B cell (primary cell): ENCODE measurements around the gene CERS6. TPM values are rescaled to one million over a fixed set of nuclear protein-coding genes. Genes with fewer than 3 reads are reported as not detected.

Experiments used
- ATAC-seq: fragments of 200-7000 bp; cut with Tn5 transposase; one replicate; pipeline ENCODE4 v1.10.0; 2021; ENCODE audit warnings: low read depth, mild to moderate bottlenecking, moderate number of reproducible peaks, moderate library complexity
- CTCF ChIA-PET: fragments of 350-600 bp; sonication (Branson Sonifier 250); formaldehyde crosslinking; loops from one replicate; lab custom pipeline; 2021; ENCODE audit warnings: antibody characterized with exemption, inconsistent platforms; lab: Charles Lee
- POLR2A ChIA-PET: fragments of 350-600 bp; sonication (Branson Sonifier 250); formaldehyde crosslinking; loops from one replicate; lab custom pipeline; 2021; ENCODE audit warnings: antibody characterized with exemption; lab: Charles Lee
- DNase-seq: peaks from one replicate; pipeline ENCODE4 v3.0.0; 2013
- H2AFZ ChIP-seq: 2 replicates; pipeline ENCODE4 v1.6.1; 2012; ENCODE audit warnings: mild to moderate bottlenecking, low read depth, low read length; ENCODE audit not compliant: insufficient read depth, poor library complexity, severe bottlenecking
- H3K27ac ChIP-seq, 2 donors: 1 replicate in 1 of 2; 2 replicates in 1 of 2; pipeline ENCODE4 v1.5.1; 2012 to 2013; ENCODE audit warnings: low read length in 2 of 2, mild to moderate bottlenecking in 2 of 2, moderate library complexity in 1 of 2
- H3K27me3 ChIP-seq, 4 experiments: fragments of 200-600 bp in 1 of 4; sonication (generic) in 1 of 4; replicated peaks in 1 of 4; 1 replicate in 2 of 4; 2 replicates in 2 of 4; pipeline versions ENCODE4 v1.6.1 to v1.7.0; 2013 to 2016; ENCODE audit warnings: low read length in 3 of 4, mild to moderate bottlenecking in 2 of 4, mixed read lengths in 1 of 4, moderate library complexity in 1 of 4; ENCODE audit not compliant: insufficient read depth in 4 of 4, control insufficient read depth in 3 of 4; ENCODE audit errors: control extremely low read depth in 1 of 4
- H3K36me3 ChIP-seq, 2 experiments: replicated peaks in 1 of 2; 1 replicate in 1 of 2; 2 replicates in 1 of 2; pipeline versions ENCODE4 v1.6.1 to v1.7.1; 2013; ENCODE audit warnings: low read length in 1 of 2; ENCODE audit not compliant: insufficient read depth in 2 of 2, control insufficient read depth in 1 of 2; ENCODE audit errors: control extremely low read depth in 1 of 2, extremely low read depth in 1 of 2
- H3K4me1 ChIP-seq, 2 donors: fragments of 200-600 bp in 1 of 2; sonication (generic) in 1 of 2; 1 replicate in 1 of 2; 2 replicates in 1 of 2; pipeline versions ENCODE4 v1.5.1 to v1.6.1; 2013 to 2017; ENCODE audit warnings: low read length in 2 of 2; ENCODE audit not compliant: control insufficient read depth in 2 of 2, insufficient read depth in 2 of 2
- H3K4me2 ChIP-seq: replicated peaks from 2 replicates; pipeline ENCODE3; 2012; ENCODE audit warnings: mild to moderate bottlenecking, low read depth, low read length; ENCODE audit not compliant: poor library complexity, severe bottlenecking
- H3K4me3 ChIP-seq, 5 experiments: fragments of 200-600 bp in 1 of 5; sonication (generic) in 1 of 5; 1 replicate in 3 of 5; 2 replicates in 2 of 5; pipeline versions ENCODE4 v1.5.1 to v1.7.0; 2011 to 2016; ENCODE audit warnings: low read length in 4 of 5, mild to moderate bottlenecking in 4 of 5, low read depth in 2 of 5, control low read depth in 1 of 5, moderate library complexity in 1 of 5; ENCODE audit not compliant: insufficient read depth in 1 of 5; ENCODE audit errors: control extremely low read depth in 1 of 5, extremely low read depth in 1 of 5
- H3K79me2 ChIP-seq: fragments of 200-600 bp; sonication (generic); one replicate; pipeline ENCODE4 v1.6.0; 2016; ENCODE audit warnings: low read length; ENCODE audit not compliant: control insufficient read depth, insufficient read depth
- H3K9ac ChIP-seq: fragments of 200-600 bp; sonication (generic); 2 replicates; pipeline ENCODE4 v1.6.1; 2017; ENCODE audit warnings: mild to moderate bottlenecking, low read length, moderate library complexity
- H3K9me3 ChIP-seq, 3 donors: one replicate each; pipeline versions ENCODE4 v1.6.1 to v1.7.1; 2013; ENCODE audit warnings: low read length in 2 of 3; ENCODE audit not compliant: control insufficient read depth in 2 of 3, insufficient read depth in 1 of 3; ENCODE audit errors: control extremely low read depth in 1 of 3
- H4K20me1 ChIP-seq: 2 replicates; pipeline ENCODE4 v1.6.0; 2012; ENCODE audit warnings: mild to moderate bottlenecking, low read length; ENCODE audit not compliant: insufficient read depth, control insufficient read depth, poor library complexity, severe bottlenecking
- H3K27ac Mint-ChIP-seq: one replicate; pipeline ENCODE4 v1.8.0; 2021; ENCODE audit warnings: mixed read lengths
- H3K27me3 Mint-ChIP-seq: one replicate; pipeline ENCODE4 v1.8.0; 2021; ENCODE audit warnings: mixed read lengths
- H3K4me1 Mint-ChIP-seq: one replicate; pipeline ENCODE4 v1.8.0; 2021; ENCODE audit warnings: mixed read lengths
- H3K4me3 Mint-ChIP-seq: one replicate; pipeline ENCODE4 v1.8.0; 2021; ENCODE audit warnings: mixed read lengths
- H3K9me3 Mint-ChIP-seq: one replicate; pipeline ENCODE4 v1.8.0; 2022; ENCODE audit warnings: mixed read lengths; ENCODE audit not compliant: insufficient read depth
- CTCF ChIP-seq: fragments of 200-600 bp; IDR thresholded peaks from one replicate; pipeline ENCODE4 v1.8.0; 2022; ENCODE audit warnings: antibody characterized with exemption, mild to moderate bottlenecking
- EZH2 ChIP-seq: IDR thresholded peaks from 2 replicates; pipeline ENCODE4 v1.6.1; 2012; ENCODE audit warnings: borderline replicate concordance, low read depth, mild to moderate bottlenecking, moderate library complexity, low read length; ENCODE audit not compliant: insufficient read depth, poor library complexity, severe bottlenecking
- WGBS: methylation state at CpG from one replicate; pipeline ENCODE4 v1.1.5; 2013; ENCODE audit warnings: missing lambda C conversion rate; ENCODE audit not compliant: insufficient coverage; 5-methylcytosine and 5-hydroxymethylcytosine counted together
- intact Hi-C: fragments of 100-400 bp; cut with micrococcal nuclease; formaldehyde crosslinking; loops from one replicate; pipeline ENCODE4 v1.10.0; 2022
- polyA plus RNA-seq: library from polyadenylated mRNA; depleted of rRNA; stranded (reverse); fragments of >200 nt; gene quantifications from 2 replicates; pipeline ENCODE4 v1.2.3, GENCODE V29; 2012
- total RNA-seq, 2 donors: library from RNA; stranded (reverse); fragments of 120-200 nt in 1 of 2; gene quantifications; 1 replicate in 1 of 2; 2 replicates in 1 of 2; pipeline versions ENCODE4 v1.2.3 to v1.2.4, GENCODE V29; 2013 to 2022

Gene CERS6
- total and polyA plus RNA-seq, 2 donors (not counting 1 experiment from before 2014, with no cell fraction given) = 2.2 to 5.5 TPM

- ChIA-PET CTCF (interaction anchor here (1.5 kb wide), 1 partner anchor 8 kb away, joined by 3 read pairs; no protein-coding TSS in a partner anchor), POLR2A (no interaction called here)
- TF ChIP-seq EZH2 (no peak), CTCF (no peak)
- H3K27me3 Mint-ChIP-seq = no peaks in the 10 kb centered on the region
- no peak for ATAC-seq
- Histone ChIP-seq H3K27ac (no peak overlapping the region), H3K27me3 (no peaks in the 10 kb centered on the region), H3K9ac (no peak overlapping the region), H3K36me3 (peaks cover 0 to 3% of the 10 kb centered on the region in 2 experiments), H3K79me2 (peaks cover 12% of the 10 kb centered on the region), H3K9me3 (no peaks in the 10 kb centered on the region), H3K4me1 (peaks cover 12 to 24% of the 10 kb centered on the region in 2 donors), H3K4me3 (no peak overlapping the region), H2AFZ (no peak overlapping the region), H4K20me1 (no peaks in the 10 kb centered on the region), H3K4me2 (no peak overlapping the region)
- H3K9me3 Mint-ChIP-seq = no peaks in the 10 kb centered on the region
- H3K4me1 Mint-ChIP-seq = peaks cover 42% of the 10 kb centered on the region
- 100% methylated on average over 2 of the region's 5 CpGs for WGBS
- intact Hi-C loops = no loop called here
- no peak overlapping the region for H3K27ac Mint-ChIP-seq
- no peak for DNase-seq
- H3K4me3 Mint-ChIP-seq = no peak overlapping the region
Measured at GRCh38 chr2:168583710-168584521, 127.8 kb downstream of the CERS6 start.

GRCh38 chr2:168584911-168585310, 128.8 kb downstream of the CERS6 start:
- ChIA-PET CTCF (no interaction called here), POLR2A (no interaction called here)
- no peak overlapping the region for H2AFZ ChIP-seq
- no peak overlapping the region for H3K4me3 Mint-ChIP-seq
- no peaks in the 10 kb centered on the region for H3K9me3 ChIP-seq
- H3K27ac Mint-ChIP-seq = no peak overlapping the region
- H3K27ac ChIP-seq = no peak overlapping the region
- H3K4me1 Mint-ChIP-seq = peaks cover 42% of the 10 kb centered on the region
- H3K9ac ChIP-seq = no peak overlapping the region
- no peaks in the 10 kb centered on the region for H3K27me3 ChIP-seq
- peaks cover 12 to 24% of the 10 kb centered on the region in 2 donors for H3K4me1 ChIP-seq
- no peaks in the 10 kb centered on the region for H3K27me3 Mint-ChIP-seq
- H3K36me3 ChIP-seq = peaks cover 0 to 1% of the 10 kb centered on the region in 2 experiments
- H3K4me2 ChIP-seq = peak overlapping the region; percentile 10
- H3K79me2 ChIP-seq = peaks cover 12% of the 10 kb centered on the region
- TF ChIP-seq EZH2 = no peak
- TF ChIP-seq CTCF = no peak
- no peaks in the 10 kb centered on the region for H4K20me1 ChIP-seq
- H3K4me3 ChIP-seq = no peak overlapping the region
- DNase-seq (no peak), ATAC-seq (peak; percentile 31)
- intact Hi-C loops = no loop called here
- H3K9me3 Mint-ChIP-seq = no peaks in the 10 kb centered on the region
